SKM-1 treated with dmso at 0.1 percent for 144 hours (cell line): ENCODE data around the gene LRRC49.
"Not testable (repeated sequence)": the region's sequence is repeated elsewhere in the genome, so short reads cannot be mapped to it uniquely, and the experiment has no call there.

Source experiments
- DNase-seq: peaks from one replicate; lab custom pipeline; 2025; ENCODE audit not compliant: unreplicated experiment; lab: John Stamatoyannopoulos, UW

LRRC49 gene

DNA sequence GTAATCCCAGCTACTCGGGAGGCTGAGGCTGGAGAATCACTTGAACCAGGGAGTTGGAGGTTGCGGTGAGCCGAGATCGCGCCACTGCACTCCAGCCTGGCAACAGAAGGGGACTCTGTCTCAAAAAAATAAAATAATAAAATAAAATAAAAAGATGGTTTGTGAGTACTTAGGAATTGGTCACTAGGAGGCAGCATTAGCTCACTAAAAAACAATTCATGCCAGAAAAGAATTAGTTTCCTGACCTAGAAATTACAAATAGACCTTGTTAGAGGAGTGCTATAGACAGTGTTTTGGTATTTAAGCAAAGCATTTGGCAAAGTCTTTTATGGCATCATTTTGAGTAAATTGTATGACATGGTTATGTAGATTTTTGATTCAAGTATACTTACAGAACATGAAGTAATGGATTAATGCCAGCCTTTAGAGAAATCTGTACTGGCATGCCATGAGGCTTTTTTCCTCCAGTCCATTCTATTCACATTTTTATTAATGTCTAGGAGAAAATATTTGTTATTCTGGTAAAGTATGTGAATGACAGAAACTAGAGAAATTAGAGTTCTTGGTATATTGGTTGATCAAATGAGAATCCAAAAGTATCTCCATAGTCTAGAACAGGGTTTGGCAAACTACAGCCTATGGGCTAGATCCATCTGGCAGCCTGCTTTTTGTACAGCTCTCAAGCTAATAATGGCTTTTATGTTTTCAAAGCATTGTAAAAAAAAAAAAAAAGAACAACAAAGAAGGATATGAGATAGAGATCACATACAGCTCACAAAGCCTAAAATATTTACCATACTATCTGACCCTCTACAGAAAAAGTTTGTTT, 81.6 kb downstream of the LRRC49 start:
- peak; percentile 17 for DNase-seq

DNA sequence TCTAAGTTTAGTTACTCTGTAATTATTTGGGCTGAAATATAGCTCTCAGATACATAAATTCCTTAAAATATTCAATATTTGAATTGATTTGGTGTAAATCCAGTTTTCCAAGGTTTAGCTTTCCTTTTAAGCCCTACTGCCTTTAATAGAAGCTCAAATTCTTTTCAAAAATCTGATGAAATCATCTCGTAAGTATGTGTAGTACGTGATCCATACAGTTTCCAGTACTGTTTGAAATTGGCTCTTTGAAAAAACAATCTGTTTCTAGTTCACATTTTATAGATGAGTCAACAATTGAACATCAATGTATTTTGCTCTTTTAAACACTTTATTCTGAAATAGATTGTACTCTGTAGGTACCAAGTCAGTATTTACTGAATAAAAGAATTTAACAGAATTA, 84.2 kb downstream of the LRRC49 start:
- no peak for DNase-seq

DNA sequence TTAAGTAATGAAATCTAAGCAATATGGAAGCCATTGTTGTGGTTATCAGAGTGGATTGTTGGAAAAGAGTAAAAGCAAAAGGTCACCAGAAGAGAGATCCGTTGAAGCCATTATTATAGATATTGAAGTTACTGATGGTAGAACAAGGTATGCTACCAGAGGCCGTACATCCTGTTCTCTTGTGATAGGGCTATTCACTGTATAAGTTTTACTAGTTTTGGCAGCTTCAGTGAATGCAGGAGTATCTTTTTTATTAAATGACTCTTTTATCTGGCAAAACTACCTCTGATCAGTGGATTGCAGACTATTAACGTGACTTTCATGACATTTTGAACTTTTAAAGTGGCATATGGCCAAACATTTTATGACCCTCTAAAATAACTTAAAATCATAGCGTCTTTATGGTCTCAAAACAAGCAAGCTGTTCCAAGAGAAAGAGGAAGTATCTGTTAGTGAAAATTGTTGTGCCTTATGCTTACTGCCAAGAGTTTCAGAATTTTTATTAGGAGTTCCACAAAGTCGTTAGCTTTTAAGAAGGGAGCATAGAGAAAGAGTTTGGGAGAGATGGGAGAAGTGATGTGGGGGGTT, 102.9 kb downstream of the LRRC49 start:
- no peak for DNase-seq

DNA sequence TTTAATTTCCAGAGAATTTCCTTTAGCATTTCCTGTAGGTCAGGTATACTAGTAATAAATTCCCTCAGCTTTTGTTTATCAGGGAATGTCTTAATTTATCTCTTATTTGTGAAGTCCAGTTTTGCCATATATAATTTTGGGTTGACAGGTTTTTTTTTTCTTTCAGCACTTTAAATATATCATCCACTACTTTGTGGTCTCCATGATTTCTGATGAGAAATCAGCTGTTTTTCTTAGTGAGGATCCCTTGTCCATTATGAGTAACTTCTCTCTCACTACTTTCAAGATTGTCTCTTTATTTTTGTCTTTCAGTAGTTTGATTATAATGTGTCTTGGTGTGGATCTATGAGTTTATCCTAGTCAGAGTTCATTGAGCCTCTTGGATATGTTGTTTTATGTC, 105.7 kb downstream of the LRRC49 start:
- no peak for DNase-seq

GRCh38 chr15:71002316-71002715, 109.7 kb downstream of the LRRC49 start:
- DNase-seq: no peak

- no peak for DNase-seq
Observed at GRCh38 chr15:71003319-71003718, 110.7 kb downstream of the LRRC49 start.

DNA sequence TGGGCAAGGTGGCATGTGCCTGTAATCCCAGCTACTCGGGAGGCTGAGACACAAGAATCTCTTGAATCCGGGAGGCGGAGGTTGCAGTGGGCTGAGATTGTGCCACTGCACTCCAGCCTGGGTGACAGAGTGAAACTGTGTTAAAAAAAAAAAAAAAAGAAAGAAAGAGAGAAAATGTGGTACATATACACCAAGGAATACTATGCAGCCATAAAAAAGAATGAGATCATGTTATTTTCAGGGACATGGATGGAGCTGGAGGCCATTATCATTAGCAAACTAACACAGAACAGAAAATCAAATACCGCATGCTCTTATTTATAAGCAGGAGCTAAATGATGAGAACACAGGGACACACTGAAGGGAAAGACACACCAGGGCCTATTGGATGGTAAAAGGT, 111.9 kb downstream of the LRRC49 start:
- DNase-seq: not testable (repeated sequence)

DNA sequence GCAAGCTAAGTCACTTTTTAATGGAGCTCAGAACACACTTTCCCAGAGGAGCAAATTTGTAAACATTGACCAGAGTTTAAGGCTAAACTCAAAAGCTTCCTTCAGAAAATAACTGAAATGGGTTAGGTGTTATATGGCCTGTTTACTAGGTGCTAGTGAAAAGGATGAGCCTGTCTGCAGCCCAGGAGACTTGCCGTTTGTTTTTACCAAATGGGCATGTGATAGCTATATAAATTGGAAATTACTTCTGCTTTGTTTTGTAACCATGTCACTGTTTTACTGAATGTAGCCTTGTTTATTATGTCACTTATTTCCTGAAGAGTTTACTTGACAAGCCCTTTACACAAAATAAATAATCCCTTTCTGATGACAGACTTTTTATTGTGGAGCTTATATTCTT, 113.3 kb downstream of the LRRC49 start:
- DNase-seq: no peak

DNA sequence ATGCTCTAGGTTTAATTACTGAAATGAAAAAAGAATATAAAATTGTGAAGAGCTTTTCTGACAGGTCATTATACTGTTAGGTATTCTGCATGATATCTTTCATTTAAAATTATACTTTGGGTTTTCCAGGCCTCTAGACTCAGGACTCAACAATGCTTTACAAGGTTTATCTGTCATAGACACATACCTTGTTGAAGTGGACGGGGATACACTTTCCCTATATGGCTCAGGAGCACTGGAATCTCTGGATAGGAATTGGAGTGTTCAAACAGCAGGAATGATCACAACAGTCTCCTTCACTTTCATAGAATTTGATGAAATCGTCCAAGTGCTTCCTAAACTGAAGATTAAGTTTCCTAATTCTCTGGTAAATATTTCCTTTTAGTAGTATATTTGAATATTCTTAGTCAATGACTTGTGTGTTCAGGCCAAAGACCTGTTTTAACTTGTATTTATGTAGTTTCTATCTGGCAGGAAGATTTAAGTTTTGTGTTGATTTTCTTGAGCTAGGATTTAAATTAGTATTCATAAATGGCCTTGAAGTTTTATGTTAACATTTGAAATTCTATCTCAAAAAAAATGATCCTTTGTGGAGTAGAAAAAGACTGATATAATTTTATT, 115.7 kb downstream of the LRRC49 start:
- DNase-seq: no peak

- no peak for DNase-seq
Observed at GRCh38 chr15:71010472-71010871, 117.8 kb downstream of the LRRC49 start.

DNA sequence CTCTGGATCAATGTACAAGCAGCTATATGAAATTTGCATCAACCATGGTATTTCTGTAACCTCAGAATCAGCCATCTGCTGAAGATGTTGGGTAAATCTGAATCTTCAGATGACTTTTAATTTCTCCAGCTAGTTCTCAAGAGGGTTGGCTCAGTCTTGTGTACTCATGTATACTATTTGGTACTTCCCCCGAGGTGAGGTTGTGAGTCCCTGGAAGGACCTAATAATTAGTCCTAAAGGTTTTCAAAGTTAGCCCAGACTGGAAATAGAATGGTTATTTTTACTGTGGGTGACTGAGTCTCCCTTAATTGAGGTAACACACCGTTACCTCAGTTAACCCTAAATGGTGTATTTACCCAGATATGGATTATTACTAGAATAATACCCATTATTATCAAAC, 118.4 kb downstream of the LRRC49 start:
- DNase-seq: no peak

DNA sequence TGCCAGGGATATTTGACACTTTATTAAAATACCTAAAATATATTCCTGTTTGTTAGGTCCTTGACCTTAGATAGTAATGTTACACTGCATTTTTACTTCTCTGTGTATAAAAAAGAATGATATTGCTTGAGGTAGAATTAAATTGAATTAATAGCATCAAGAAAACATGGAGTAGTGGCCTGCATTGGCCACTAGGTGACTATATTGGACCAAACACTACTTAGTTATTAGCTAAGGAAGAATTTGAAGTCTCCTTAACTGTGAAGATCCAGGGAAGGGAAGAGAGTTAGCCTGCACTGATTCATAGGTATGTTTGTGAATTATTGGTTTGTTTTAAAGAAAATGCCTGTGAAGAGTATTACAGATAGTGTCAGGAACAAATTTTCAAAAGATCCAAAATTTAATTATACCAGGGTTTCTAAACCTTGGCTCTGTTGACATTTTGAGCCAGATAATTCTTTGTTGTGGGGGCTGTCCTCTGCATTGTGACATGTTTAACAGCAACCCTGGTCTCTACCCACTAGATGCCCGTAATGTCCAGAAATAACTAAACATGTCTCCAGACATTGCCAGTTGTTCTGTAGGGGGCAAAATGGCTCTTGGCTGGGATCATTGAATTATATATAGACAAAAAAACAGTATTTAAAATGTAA, 119.0 kb downstream of the LRRC49 start:
- peak; percentile 12 for DNase-seq

GRCh38 chr15:71013446-71013845, 120.8 kb downstream of the LRRC49 start:
- DNase-seq: no peak

DNA sequence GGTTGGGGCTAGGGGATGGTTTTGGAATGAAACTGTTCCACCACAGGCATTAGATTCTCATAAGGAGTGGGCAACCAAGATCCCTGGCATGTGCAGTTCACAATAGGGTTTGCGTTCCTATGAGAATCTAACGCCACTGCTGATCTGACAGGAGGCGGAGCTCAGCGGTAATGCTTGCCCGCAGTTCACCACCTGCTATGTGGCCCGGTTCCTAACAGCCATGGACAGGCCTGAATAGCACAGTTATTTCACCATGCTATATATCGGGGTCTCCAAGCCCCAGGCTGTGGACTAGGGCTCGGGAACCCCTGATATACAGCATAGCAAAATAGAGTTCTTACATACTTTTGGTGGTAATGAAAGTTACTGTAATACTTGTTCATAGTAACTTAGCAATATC, 122.7 kb downstream of the LRRC49 start:
- DNase-seq: no peak

GRCh38 chr15:71031232-71031631, 138.6 kb downstream of the LRRC49 start:
- DNase-seq: not testable (repeated sequence)

- DNase-seq: not testable (repeated sequence)
Observed at GRCh38 chr15:71035478-71035877, 142.9 kb downstream of the LRRC49 start.

DNA sequence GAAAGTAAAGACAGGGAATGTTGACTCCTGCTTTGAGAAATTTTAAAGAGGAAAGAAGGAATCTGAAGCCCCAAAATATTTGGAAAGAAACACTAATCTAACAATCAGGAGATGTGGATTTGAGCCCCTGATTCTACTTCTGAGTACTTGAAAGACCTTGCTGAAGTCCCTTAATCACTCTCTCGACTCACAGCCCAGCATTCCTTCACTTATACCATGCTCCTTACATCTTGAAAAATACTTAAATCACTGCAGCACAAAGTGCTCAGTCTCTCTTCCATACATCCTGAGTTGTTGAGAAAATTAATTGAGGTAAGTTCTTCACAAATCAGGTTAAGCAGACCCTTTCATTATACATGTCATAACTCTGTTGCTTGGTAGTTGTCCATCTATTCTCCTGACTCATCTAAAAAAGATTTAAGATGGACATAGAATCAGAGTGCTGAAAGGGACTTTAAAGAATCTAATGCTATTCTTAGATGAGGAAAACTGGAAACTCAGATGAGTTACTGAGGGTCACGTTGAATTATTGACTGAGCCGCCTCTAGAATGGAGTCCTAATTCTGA, 149.8 kb downstream of the LRRC49 start:
- no peak for DNase-seq

DNA sequence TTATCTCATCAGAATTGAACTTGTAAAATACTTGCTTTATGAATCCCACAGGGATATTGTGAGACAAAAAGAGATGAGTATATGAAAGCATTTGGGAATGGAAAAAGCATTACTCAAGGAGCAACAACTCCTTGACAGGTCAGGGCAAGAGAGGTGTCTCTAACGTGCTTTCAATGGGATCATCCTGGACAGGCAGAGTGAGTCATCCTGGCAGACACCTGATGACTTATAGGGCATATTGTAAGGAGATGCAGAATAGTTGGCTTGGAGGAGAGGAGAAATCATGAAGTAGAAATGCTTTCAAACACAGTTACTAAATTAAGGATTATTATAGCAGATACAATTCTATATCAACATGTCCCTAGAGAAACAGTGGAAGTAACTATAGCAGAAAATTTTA, 150.7 kb downstream of the LRRC49 start:
- no peak for DNase-seq

DNA sequence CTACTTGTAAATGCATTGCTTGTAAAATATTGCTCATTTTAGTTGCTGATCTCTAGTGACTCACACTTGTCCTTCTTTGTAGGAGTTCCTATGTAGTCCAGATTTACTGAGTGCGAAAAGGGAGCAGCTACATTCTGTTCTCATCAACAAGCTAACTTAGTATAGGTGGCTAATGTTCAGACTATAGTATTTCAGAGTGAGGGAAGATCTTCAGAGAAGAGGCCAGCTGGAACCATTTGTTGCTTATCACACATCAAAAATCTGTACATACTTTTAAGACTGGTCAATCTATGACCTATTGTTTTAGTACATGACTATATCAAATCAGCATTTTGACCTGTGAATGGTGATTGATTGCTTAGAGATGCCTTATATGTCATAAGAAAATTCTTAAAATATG, 151.4 kb downstream of the LRRC49 start:
- DNase-seq: no peak

GRCh38 chr15:71046146-71046545, 153.5 kb downstream of the LRRC49 start:
- not testable (repeated sequence) for DNase-seq

DNA sequence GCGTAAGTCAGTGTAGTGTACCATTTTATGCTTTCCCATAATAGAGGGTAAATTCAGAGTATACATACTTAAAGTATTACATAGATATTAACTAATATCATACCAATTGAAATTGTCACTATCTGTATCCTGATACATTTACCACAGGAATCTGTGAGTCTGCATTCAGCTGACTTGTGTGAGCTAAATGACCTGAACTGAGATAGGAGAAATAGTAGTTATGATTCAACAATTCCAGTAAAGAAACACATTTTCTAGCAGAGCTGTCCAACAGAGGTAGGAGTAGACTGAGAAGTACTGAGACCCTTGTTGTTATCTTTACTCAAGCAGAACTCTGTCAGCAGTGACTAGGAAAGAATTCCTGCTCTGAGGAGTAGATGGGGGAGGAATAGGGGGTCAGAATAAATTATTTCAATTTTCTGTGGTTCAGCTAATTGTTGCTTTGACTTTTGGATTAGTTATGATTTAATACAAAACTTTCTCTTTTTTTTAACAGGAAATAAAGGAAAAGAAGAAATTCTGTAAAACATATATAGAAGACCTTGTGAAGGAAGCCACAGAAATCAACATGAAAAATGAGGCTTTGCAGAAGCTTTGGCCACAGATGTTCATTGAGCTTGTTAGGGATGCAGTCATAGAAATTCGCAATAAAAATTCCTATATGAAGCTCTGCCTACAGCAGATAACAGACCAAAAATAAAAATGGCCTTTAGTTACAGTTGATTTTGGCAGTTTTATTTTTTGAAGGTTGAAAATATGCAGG, 156.5 kb downstream of the LRRC49 start:
- no peak for DNase-seq
